Activated CD4-positive, alpha-beta T cell treated with anti-CD3 and anti-CD28 coated beads, Interleukin-2, Interleukin-6, amounts not matched to agents 100 ng/mL and 50 ng/mL, durations not matched to agents 16 hours and 8 hours (primary cell): ENCODE data around the gene IL22.
"Not testable (repeated sequence)": the region's sequence is repeated elsewhere in the genome, so short reads cannot be mapped to it uniquely, and the experiment has no call there.

Source experiments
- DNase-seq: peaks from one replicate; pipeline ENCODE4 v3.0.0-alpha.2; 2020

IL22 gene

DNA sequence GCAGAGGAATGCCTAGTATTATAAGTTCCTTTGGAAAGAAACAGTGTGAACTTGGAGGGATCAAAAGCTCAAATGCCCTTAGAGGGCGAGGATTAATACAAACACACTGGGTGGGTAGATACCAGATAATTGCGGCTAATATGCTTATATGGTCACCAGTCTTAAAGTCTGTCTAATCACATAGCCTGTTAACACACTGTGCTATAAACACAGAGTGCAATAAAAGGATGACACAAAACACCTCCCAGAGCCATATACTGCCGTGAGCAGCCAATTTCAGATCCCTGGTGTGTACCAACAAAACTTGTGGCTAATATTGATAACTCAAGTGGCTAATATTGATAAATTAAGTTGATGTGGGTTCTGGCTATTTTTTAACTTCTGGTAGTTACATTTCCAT, 26.0 kb downstream of the IL22 start:
- DNase-seq = no peak

- DNase-seq = peak; percentile 71
Observed at GRCh38 chr12:68225576-68226476, 27.6 kb downstream of the IL22 start, which contains the start of gene IL26. Gene IL26 (minus strand): TSS chr12:68225810. CDS start chr12:68225756, 54 bp downstream.

DNA sequence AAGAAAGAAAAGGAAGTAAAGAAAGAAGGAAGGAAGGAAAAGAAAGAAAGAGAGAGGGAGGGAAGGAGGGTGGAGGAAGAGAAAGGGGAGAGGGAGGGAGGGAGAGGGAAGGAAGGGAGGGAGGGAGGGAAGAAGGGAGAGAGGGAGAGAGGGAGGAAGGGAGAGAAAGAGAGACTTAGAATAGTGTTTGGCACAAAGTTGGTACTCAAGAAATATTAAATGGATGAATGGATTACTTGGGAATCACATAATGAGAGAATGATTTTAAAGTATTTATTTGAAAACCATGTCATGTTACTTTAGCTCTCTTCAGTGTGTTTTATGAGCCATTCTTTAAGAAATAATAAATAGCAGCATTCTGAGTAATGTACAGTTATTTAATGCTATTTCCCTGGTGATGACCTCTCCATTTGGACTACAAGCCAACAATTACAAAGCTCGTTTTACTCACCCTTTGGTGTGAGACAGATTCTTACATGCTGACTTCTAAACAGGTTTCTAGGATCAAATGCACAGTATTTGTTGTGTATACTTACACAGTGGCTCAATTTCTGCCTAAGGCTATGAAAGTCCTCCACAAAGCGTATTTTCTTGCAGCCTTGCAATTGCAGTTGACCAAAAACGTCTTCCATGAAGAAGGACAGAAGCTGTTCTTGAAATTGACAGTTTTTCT, 28.7 kb downstream of the IL22 start:
- DNase-seq = no peak

DNA sequence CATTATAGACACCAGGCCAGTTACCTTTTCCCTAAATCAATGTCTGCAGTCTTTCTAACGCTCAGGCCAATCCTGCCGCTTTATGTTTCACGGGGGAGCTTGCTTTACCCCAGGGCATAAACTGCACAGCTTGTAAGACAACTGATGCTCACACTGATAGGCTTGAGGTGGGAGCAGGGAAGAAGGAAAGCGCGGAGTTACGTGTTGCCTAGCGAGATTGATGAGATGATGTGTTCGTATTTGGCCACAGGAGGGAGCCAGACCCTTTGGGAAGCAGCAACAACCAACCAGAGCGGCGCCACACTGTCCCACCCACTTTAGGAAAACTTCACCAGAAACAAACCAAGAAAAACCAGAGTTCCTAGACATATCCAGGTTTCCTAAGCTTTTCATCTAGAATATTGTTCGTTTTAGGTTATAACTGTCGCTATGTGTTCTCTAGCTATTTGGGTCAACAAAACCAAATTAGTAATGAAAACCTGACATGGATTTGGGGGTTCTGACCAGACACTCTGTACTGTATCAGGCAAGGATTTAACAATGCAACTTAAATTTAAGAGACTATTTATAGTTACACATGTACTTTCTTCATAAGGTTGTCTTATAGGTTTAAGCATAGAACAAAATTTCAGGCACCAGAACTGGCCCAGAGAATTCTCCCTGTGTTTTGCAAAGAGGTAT, 30.2 kb downstream of the IL22 start:
- peak; percentile 89 for DNase-seq

DNA sequence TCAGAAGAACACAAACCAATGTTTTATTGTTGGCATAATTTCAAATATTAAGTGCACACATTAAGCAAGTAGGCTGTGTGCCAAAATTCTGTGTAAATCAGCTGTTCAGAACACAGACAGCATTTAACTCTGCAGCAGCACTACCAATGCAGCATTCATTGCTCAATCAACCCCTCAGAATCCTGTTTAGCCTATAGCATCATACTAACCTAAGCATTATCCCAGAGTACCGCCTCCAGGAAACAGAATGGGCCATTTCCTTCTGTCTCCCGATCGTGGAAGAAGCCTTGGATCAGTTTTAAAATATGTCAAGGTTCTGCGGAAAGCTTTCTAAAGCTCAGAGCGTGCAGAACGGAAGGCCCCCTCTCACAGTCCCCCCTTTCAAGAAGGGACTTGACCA, 31.1 kb downstream of the IL22 start:
- no peak for DNase-seq

DNA sequence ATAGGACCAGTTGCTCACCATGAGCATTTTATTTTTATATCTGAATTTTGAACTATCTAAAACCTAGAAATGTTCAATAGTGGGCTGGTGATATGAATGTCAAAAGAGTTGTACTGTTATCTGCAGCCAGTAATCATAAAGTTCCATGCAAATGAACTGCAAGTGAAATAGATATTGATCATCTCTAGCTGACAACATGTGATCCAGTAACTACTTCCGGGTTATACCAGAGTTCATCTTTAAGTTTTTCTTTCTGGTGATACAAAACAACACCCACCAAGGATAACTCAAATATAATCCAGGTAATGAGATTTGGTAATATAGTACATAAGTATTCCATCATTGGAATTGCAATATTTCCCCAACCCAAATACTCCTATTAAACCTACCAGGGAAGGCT, 31.9 kb downstream of the IL22 start:
- DNase-seq = no peak

GRCh38 chr12:68210875-68211274, 42.5 kb downstream of the IL22 start:
- DNase-seq = no peak

DNA sequence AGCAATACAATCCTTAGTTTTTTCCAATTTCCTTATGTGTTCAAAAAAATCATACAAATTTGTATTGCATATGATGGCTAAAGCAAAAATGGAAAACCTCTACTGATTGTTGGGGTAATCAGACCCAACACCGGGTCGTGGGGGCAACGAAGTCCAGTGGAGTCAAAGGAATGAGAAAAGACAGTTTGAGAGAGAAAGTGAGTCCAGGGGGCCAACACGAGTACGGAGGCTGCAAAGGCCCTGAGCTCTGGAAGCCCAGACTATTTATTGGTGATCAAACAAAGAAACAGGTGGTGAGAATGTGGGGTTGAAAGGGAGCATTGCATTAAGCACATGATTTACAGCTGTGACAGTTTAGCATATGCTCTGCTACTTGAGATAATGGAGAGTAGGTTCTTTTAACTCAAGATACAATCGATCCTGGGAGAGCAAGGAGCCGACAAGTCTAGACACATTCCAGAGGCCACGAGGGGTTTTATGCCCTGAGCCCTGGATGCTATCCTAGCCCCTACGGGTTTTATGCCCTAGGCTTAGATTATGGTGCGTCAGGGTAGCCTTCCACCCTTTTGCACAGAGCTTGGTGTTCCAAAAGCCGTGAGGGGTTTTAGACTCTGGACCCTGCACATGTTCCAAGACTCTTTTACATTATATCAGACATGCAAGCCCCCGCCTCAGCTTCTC, 44.2 kb downstream of the IL22 start:
- DNase-seq = not testable (repeated sequence)

GRCh38 chr12:68207276-68207675, 46.1 kb downstream of the IL22 start:
- DNase-seq = no peak

DNA sequence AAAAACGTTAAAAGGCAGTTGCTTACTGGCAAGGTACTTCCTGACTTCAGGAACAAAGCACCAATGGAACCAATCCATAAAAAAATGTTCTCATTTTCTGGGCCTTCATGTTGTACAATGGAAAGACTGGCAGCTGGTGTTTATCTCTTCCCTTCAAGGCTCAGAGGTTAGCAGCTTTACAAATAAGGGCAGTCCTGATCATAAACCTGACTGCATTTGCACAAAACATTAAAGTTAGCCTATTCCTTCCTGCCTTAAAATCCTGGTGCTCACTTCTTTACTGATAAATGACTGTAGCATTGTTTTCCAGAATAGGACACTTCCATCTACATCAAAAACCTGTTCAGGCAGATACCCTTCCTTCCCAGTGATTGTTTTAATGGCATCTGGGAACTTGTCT, 47.0 kb downstream of the IL22 start:
- DNase-seq = no peak

GRCh38 chr12:68203460-68203875, 49.9 kb downstream of the IL22 start:
- peak; percentile 50 for DNase-seq

DNA sequence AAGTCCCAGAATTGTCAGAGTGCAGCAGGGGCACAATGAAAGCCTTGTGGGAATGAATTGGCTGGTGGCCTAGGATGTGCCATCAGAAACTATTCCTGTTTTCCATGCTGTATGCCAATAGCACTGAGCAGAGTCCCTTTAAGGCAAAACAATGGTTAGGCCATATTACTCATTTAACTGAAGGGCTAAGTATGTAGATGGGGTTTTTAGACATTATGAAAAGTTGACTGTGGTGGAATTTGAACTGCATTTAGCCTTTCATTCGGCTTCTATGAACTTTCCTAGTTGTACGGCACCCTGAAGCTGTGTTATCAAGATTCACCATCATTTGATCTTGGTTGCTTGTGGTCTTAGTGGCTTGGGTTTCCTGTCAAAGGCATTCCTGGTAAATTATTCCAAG, 52.5 kb downstream of the IL22 start:
- DNase-seq = no peak

- no peak for DNase-seq
Observed at GRCh38 chr12:68199127-68199526, 54.3 kb downstream of the IL22 start.

GRCh38 chr12:68198507-68199086, 54.8 kb downstream of the IL22 start:
- peak; percentile 57 for DNase-seq
